HG03159 (cell line): ENCODE data around the gene MIA2.
"Not testable (repeated sequence)": the region's sequence is repeated elsewhere in the genome, so short reads cannot be mapped to it uniquely, and the experiment has no call there.

Source experiments
- ATAC-seq: cut with Tn5 transposase; IDR thresholded peaks from one replicate; pipeline ENCODE4 v1.9.1; 2021; ENCODE audit warnings: mild to moderate bottlenecking, moderate library complexity; ENCODE audit not compliant: unreplicated experiment

The MIA2 gene

DNA sequence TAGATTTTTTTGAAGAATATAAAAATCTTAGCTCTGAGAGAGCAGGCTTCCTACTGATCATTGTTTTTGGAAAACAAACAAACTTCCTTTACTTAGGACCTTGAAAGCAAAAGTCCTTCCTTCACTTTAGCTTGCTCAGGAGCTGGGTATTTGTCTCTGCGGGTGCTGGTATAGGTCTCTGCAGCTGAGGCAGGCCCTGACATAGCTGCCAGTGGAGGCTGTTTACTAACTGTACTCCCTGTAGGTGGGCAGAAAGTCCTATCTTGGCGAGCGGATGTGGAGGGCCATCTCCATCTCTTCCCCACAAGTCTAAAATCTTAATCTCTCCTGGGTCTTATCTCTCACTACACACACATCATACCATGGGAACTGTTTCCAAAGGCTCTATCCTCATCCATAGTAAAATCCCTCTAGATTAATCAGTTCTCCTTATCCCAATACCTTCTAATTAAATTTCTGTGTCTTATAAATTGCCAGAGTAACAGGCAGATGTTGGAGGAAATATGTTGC, 4.1 kb upstream of the MIA2 start:
- no peak for ATAC-seq

DNA sequence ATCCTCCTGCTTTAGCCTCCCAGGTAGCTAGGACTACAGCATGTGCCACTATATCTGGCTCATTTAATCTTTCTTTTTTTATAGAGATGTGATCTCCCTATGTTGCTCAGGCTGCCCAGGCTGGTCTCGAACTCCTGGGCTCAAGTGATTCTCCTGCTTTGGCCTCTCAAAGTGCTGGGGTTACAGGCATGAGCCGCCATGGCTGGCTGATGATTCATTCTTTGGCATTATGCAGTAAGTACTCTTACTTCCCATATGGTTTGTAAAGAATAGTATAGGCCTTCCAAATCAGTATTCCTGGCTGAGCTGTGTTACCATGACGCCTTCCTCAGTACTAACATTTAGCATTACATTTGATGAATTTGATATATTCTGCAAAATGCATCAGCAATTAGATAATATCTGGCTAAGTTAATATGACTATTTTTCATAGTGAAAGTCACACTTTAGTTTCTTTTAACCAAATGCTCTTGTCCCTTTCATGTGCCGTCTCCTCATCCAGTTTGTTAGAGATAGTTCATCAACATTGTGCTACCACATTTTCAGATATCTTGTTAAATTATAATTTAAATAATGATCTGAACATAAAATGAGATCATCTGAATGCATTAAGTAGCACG, 3.2 kb upstream of the MIA2 start:
- no peak for ATAC-seq

DNA sequence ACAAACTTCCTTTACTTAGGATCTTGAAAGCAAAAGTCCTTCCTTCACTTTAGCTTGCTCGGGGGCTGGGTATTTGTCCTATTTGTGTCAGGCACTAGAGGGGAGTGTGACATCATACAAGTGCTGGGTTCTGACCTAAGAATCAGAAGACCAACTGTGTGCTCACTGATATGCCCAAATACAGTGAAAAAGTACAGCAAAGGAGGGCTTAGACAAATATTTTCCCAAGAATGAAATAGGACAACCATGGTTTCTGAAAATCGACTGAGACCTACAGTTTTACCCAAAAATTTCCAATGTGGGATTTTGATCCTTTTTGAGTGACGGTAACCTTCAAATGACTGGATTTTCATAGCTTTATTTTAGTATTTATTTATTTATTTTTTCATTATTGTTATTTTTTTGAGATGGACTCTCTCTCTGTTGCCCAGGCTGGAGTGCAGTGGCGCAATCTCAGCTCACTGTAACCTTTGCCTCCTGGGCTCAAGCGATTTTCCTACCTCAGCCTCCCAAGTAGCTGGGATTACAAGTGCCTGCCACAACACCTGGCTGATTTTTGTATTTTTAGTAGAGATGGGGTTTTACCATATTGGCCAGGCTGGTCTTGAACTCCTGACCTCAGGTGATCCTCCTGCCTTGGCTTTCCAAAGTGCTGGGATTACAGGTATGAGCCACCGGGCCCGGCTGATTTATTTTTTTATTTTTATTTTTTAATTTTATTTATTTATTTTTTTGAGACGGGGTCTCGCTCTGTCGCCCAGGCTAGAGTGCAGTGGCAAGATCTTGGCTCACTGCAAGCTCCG, 1.8 kb upstream of the MIA2 start:
- ATAC-seq, result peak; percentile 74

DNA sequence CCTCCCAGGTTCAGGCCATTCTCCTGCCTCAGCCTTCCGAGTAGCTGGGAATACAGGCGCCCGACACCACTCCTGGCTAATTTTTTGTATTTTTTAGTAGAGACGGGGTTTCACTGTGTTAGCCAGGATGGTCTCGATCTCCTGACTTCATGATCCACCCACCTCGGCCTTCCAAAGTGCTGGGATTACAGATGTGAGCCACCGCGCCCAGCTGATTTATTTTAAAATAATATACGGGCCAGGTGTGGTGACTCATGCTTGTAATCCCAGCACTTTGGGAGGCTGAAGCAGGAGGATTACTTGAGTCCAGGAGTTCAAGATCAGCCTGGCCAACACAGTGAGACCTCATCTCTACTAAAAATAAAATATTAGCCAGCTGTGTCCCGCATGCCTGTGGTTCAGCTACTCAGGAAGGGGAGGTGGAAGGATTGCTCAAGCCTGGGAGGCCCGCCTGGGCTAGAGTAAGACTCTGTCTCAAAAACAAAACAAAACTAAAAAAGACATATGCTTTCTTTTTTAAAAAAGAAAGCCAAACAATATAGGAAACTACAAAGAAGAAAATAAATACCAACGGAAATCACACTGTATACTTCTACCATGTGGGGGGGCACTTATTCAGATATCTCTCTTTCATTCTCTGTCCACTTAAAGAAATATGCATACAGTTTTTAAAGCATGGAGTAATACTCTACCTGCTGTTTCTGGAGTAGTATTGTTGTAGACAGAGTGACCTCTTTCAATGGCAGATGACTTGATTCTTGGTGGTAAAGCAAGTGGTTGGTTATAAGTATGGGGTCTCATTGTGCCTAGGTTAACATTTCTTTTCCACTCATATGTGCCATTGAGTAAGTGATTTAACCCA, 930 bp upstream of the MIA2 start:
- ATAC-seq, result no peak

DNA sequence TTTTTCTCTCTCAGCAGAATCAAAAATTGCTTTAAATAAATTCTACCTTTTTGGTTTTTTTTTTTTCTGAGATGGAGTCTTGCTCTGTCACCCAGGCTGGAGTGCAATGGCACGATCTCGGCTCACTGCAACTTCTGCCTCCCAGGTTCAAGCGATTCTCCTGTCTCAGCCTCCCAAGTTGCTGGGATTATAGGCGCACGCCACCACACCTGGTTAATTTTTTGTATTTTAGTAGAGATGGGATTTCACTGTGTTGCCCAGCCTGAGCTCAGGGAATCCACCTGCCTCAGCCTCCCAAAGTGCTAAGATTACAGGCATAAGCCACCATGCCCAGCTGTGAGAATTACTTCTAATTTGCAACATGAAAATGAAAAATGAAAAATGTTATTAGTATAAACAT, 1.3 kb downstream of the MIA2 start:
- ATAC-seq, result not testable (repeated sequence)

DNA sequence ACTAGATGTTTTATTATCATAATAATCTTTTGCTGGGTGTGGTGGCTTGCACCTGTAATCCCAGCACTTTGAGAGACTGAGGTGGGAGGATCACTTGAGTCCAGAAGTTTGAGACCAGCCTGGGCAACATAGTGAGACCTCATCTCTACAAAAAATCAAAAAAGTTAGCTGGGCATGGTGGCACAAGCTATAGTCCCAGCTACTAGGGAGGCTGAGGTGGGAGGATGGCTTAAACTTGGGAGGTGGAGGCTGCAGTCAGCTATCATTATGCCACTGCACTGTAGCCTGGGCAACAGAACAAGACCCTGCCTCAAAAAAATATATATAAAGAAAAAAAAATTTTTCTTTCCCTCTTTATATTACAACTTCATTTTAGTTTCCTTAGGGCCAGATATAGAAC, 1.8 kb downstream of the MIA2 start:
- not testable (repeated sequence) for ATAC-seq

DNA sequence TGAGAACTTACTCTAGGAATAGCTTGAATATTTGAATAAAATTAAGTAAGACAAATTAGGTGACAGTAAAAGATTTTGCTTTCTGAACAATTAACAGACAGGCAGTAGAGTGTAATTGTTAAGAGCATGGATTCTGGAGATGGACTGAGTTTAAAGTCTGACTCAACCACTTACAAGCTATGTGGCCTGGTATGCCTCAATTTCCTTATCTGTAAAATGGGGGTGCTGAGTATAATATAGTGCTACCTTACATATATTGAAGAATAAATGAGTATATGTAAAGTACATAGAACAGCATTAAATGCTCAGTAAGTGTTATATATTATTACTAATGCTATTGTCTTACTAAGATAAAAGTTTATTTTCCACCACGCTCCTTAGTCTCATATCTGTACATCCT, 7.1 kb downstream of the MIA2 start:
- no peak for ATAC-seq

DNA sequence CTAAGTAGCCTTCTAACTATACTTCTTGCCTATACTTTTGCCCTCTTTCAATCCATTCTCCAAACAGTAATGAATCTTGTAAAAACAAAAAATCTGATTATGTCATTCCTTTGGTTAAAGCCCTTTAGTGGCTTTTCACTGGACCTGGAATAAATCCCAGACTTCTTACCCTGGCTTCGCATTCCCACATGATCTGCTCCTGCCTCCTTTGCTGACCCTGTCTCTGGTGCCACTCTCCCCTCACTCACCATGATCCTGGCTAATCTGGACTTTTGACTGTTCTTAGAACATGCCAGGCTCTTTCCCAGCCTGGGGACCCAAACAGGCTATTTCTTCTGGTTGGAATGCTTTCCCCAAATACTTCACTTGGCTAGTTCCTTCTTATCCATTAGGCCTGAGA, 7.9 kb downstream of the MIA2 start:
- ATAC-seq, result no peak

DNA sequence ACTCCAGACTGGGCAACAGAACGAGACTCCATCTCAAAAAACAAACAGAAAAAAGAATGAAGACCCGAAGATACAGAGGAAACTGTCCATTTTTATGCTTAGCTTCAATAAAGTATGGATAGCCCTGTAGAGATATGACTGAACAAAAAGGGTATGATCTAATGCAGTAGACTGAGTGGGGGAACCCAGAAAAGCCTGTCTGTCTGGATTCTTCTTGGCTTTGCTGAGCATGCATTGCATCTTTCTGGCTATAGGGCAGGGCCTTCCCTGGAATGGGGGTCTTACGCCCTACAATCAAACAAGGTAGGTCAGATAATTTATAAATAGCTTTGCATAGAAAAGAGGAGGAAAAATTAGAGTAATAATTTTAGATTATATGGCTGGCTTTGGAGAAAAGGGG, 10.1 kb downstream of the MIA2 start:
- ATAC-seq, result no peak

DNA sequence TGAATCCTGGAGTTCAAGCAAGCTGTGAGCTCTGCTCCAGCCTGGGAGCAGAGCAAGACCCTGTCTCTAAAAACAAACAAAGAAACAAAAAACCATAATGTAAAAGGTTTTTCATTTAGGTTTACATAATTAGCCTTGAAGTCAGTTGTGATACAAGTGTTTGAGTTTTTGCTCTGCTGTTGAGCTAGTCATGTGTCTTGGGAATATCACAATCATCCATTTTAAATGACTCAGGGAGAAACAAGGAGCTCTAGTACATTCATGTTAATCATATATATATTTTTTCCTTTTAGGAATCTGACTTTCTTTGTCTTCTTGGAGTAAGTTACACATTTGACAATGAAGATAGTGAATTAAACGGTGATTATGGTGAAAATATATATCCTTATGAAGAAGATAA, 12.9 kb downstream of the MIA2 start:
- ATAC-seq, result no peak

DNA sequence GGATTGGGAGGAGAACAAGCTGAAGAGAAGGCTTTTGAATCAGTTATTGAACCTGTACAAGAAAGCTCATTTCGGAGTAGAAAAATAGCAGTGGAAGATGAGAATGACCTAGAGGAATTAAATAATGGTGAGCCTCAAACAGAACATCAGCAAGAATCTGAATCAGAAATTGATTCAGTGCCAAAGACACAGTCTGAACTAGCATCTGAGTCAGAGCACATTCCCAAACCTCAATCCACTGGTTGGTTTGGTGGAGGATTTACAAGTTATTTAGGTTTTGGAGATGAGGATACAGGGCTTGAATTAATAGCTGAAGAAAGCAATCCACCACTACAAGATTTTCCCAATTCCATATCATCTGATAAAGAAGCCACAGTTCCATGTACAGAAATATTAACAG, 13.5 kb downstream of the MIA2 start:
- ATAC-seq, result no peak

DNA sequence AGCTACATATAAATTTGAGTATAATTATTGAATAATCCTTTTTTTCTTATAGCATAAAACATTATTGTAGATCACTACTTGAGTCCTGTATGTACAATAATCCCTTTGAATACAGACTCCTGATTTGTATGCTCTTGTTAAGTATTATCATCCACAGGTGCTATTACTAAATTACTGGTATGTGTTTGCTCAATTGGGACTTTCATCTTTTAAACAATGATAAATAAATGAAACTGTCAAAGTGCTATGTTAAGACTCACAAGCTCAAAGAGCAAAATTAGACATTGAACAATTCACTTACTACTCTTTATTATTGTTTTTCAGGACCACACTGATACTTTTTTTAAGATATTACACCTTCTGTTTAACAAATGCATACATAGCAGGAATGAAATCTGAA, 17.8 kb downstream of the MIA2 start:
- no peak for ATAC-seq

DNA sequence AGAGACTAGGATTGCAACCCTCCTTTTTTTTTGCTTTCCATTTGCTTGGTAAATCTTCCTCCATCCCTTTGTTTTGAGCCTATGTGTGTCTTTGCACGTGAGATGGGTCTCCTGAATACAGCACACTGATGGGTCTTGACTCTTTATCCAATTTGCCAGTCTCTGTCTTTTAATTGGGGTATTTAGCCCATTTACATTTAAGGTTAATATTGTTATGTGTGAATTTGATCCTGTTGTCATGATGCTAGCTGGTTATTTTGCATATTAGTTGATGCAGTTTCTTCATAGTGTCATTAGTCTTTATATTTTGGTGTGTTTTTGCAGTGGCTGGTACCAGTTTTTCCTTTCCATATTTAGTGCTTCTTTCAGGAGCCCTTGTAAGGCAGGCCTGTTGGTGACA, 23.7 kb downstream of the MIA2 start:
- not testable (repeated sequence) for ATAC-seq

DNA sequence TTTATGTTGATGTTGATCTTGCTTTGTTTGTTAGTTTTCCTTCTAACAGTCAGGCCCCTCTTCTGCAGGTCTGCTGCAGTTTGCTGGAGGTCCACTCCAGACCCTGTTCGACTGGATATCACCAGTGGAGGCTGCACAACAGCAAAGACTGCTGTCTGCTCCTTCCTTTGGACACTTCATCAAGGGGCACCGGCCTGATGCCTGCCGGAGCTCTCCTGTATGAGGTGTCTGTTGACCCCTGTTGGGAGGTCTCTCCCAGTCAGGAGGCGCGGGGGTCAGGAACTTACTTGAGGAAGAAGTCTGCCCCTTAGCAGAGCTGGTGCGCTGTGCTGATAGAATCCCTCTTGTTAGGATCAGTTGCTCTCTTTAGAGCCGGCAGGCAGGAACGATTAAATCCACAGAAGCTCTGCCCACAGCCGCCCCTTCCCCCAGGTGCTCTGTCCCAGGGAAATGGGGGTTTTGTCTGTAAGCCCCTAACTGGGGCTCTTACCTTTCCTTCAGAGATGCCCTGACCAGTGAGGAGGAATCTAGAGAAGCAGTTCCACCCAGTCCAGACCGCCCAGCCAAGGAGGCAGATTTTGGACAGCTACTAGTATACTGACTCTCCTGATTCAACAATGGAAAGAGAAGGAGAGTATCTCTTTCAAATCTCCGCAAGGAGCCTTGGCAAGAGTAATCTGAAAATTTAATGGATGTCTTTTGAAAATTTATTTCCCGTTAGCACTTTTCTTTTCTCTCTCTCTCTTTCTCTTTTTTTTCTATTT, 25.2 kb downstream of the MIA2 start:
- no peak for ATAC-seq

DNA sequence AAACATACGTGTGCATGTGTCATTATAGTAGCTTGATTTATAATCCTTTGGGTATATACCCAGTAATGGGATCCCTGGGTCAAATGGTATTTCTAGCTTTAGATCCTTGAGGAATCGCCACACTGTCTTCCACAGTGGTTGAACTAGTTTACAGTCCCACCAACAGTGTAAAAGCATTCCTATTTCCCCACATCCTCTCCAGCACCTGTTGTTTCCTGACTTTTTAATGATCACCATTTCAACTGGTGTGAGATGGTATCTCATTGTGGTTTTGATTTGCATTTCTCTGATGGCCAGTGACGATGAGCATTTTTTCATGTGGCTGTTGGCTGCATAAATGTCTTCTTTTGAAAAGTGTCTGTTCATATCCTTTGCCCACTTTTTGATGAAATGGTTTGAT, 26.4 kb downstream of the MIA2 start:
- ATAC-seq, result not testable (repeated sequence)

DNA sequence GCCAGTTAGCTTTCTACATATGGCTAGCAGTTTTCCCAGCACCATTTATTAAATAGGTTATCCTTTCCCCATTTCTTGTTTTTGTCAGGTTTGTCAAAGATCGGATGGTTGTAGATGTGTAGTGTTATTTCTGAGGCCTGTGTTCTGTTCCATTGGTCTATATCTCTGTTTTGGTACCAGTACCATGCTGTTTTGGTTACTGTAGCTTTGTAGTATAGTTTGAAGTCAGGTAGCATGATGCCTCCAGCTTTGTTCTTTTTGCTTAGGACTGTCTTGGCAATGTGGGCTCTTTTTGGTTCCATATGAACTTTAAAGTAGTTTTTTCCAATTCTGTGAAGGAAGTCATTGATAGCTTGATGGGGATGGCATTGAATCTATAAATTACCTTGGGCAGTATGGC, 28.5 kb downstream of the MIA2 start:
- ATAC-seq, result not testable (repeated sequence)

DNA sequence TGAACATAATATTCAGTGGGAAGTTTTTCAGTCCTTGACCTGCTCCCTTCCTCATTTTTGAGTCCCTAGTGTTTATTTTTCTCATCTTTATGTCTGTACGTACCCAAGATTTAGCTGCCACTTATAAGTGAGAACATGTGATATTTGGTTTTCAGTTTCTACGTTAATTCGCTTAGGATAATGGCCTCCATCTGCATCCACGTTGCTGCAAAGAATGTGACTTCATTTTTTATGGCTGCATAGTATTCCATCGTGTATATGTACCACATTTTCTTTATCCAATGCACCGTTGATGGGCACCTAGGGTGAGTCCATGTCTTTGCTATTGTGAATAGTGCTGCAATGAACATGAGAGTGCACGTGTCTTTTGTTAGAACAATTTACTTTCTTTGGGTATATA, 30.3 kb downstream of the MIA2 start:
- ATAC-seq, result no peak

DNA sequence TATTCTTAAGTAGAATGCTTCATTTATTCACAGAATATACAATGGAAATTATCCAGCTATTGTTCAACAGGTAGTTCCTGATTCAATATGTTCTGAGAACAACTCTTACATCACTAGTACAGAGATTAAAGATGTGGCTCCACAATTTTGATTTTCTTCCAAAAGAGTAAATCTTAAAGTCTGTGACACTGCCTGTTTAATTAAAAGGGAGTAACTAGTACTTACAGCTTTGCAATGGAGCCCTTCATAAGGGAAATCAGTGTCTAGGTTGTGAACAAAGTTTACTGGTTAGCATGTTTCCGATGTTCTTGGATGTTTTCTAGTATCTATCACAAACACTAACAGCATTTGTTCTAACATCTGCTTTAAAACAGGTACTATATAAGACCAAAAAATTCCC, 30.8 kb downstream of the MIA2 start:
- ATAC-seq, result no peak

DNA sequence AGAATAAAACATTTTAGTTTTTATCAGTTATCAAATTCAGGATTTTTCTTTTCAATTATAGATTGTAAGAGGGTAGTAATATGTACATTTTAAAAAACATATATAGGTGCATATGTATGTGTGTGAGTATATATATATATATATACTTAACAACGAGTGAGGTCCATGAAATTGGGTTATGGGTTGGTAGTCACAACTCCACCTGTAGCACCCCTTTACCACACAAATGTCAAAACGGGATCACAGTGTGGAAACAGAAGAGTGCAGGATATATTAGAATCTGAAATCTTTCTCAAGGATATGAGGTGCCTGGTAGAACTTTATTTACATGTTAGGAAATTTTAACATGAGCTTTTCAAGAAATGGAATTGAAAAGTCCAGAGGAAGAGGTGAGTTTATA, 31.3 kb downstream of the MIA2 start:
- ATAC-seq, result no peak

DNA sequence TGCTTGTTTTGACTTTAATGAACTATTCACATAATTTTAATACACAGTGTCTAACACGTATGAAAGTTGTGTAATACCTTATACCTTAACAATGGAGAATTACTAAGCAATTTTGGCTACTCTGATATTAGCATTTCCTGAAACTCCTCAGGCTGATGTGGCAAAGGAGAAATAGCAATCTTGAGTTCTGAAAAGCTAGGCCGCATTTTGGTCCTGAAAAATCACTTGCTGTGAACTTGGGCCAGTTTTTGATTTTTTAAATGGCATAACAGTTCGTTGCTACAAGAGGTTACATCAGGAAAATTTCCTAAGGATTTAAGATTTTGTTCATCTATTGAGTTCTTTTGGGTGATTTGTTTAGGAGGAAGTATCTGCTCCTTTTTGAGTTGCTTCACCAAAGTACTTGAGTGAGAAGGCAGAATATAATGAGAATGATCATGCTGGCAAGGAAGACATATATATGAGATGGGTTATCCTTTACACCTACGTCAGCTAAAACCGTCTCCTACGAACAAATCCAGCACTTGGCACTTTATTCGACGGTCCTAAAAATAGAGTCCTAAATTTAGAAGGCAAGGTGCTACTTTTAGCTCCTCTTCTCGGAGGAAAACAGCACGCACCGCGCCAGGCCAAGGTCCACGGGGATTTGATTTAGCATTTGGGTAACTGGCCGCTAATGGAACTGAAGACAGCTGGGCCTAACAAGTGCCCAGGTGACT, 32.2 kb downstream of the MIA2 start:
- no peak for ATAC-seq
